Esophagus squamous epithelium (tissue), 4 donors: ENCODE measurements around the gene CBFA2T3.
"Not testable (repeated sequence)": the region's sequence is repeated elsewhere in the genome, so short reads cannot be mapped to it uniquely, and the experiment has no call there.

Experiments
- CTCF ChIP-seq, 6 experiments: fragments of 450-650 bp in 4 of 6; fragments of 200-600 bp in 2 of 6; sonication (generic) in 2 of 6; IDR thresholded peaks; one replicate each; pipeline ENCODE4 v1.5.1; 2016 to 2019; ENCODE audit warnings: antibody characterized with exemption in 6 of 6, mild to moderate bottlenecking in 4 of 6, moderate library complexity in 4 of 6
- POLR2A ChIP-seq, 4 donors: fragments of 450-650 bp; IDR thresholded peaks; one replicate each; pipeline ENCODE4 v1.6.1; 2017; ENCODE audit warnings: antibody characterized with exemption in 4 of 4, mild to moderate bottlenecking in 4 of 4, moderate library complexity in 3 of 4

GRCh38 chr16:88889702-88890352, 87.2 kb downstream of the CBFA2T3 start:
- TF ChIP-seq CTCF, POLR2A (IDR thresholded peaks at IDR 0.05): not testable (repeated sequence)
